ENCODE results near the gene PRELID1. TPM values are rescaled to one million over a fixed set of nuclear protein-coding genes. Genes with fewer than 3 reads are reported as not detected.

PRELID1 gene
- polyA plus RNA-seq, 1 donor = 271 TPM

GRCh38 chr5:177327539-177328522 lies 24.2 kb downstream of the PRELID1 start:
- Histone ChIP-seq H3K36me3 (ENCODE audit: control insufficient read depth, insufficient read depth, low read length) (peaks cover 39% of the 10 kb centered on the region), H3K27ac (ENCODE audit: low read length) (peak overlapping the region; percentile 16), H3K9me3 (ENCODE audit: control insufficient read depth, low read depth, low read length) (no peaks in the 10 kb centered on the region), H3K4me1 (ENCODE audit: control insufficient read depth, insufficient read depth, low read length) (peaks cover 29% of the 10 kb centered on the region), H3K4me3 (ENCODE audit: low read length) (no peak overlapping the region), H3K27me3 (ENCODE audit: control insufficient read depth, insufficient read depth, low read length) (no peaks in the 10 kb centered on the region)
- WGBS (ENCODE audit: insufficient coverage, low lambda C conversion rate) = no CpG with 5 or more reads among the region's 28 CpGs
- DNase-seq = peak in 1 of 2 donors; percentile 34

GRCh38 chr5:177328545-177329231 lies 25.1 kb downstream of the PRELID1 start:
- DNase-seq = no peak

DNA sequence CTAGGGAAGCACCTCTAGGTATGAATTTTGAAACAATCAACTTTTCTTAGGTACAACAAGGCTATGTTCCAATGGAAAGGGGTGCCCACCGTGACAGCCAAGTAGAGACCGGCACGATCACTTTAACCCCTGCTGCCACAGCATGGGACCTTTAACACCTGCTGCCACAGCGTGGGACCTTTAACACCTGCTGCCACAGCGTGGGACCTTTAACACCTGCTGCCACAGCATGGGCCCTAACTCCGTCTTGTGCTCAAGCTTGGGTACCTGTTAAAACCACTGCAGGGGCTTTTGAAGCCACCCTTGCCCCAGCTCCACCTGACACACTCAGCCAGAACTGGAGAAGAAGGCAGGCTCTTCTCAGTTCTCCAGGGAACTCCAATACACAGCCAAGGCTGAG lies 26.3 kb downstream of the PRELID1 start:
- no peak for DNase-seq
- no CpG with 5 or more reads among the region's 6 CpGs for WGBS (ENCODE audit: insufficient coverage, low lambda C conversion rate)
- Histone ChIP-seq H3K4me1 (ENCODE audit: control insufficient read depth, insufficient read depth, low read length) (peaks cover 25% of the 10 kb centered on the region), H3K4me3 (ENCODE audit: low read length) (no peak overlapping the region), H3K36me3 (ENCODE audit: control insufficient read depth, insufficient read depth, low read length) (peaks cover 60% of the 10 kb centered on the region), H3K9me3 (ENCODE audit: control insufficient read depth, low read depth, low read length) (no peaks in the 10 kb centered on the region), H3K27ac (ENCODE audit: low read length) (no peak overlapping the region), H3K27me3 (ENCODE audit: control insufficient read depth, insufficient read depth, low read length) (no peaks in the 10 kb centered on the region)

More at GRCh38 chr5:177328545-177329231, 25.1 kb downstream of the PRELID1 start:
- Histone ChIP-seq H3K9me3 (ENCODE audit: control insufficient read depth, low read depth, low read length) (no peaks in the 10 kb centered on the region), H3K27me3 (ENCODE audit: control insufficient read depth, insufficient read depth, low read length) (no peaks in the 10 kb centered on the region), H3K4me1 (ENCODE audit: control insufficient read depth, insufficient read depth, low read length) (peaks cover 29% of the 10 kb centered on the region), H3K4me3 (ENCODE audit: low read length) (no peak overlapping the region), H3K36me3 (ENCODE audit: control insufficient read depth, insufficient read depth, low read length) (peaks cover 48% of the 10 kb centered on the region), H3K27ac (ENCODE audit: low read length) (no peak overlapping the region)
- WGBS (ENCODE audit: insufficient coverage, low lambda C conversion rate) = 100% methylated on average over 1 of the region's 19 CpGs

DNA sequence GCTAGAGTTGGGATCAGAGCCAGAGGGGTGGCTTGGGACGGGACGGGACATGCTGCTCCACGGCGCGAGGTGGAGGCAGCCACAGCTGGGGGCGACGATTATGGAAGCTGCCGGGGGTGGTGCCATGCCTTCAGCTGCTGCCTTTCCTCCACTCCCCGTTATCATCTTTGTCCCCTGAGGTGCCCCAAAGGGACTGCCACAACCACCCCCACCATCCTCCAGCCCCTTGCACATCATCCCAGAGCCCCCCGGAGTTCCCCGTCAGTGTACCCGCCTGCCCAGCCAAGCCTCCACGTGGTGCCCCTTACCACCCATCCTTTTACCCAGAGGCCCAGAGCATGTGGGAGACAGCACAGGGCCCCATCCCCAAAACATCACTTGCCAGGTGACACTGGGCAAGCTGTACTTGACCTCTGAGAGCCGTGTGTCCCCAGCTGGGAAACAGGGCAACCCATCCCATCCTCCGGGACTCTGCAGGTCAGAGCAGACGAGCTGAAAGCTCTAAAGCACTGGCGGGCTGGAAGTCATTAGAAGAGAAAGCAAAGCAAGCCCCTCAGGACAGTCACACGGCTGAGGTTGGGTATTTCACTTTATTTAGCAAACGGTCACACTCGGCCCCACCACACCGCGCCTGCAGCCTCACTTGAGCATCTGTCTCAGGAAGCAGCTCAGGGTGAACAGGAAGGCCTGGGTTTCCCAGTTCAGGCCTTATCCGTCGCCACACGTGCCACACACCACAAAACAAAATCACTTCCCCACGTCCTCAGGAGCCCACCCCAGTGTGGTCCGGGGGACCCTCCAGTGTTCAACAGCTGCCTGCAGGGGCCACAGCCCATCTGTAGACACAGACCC lies 27.6 kb downstream of the PRELID1 start:
- Histone ChIP-seq H3K36me3 (ENCODE audit: control insufficient read depth, insufficient read depth, low read length) (peaks cover 73% of the 10 kb centered on the region), H3K27ac (ENCODE audit: low read length) (no peak overlapping the region), H3K4me1 (ENCODE audit: control insufficient read depth, insufficient read depth, low read length) (peaks cover 15% of the 10 kb centered on the region), H3K27me3 (ENCODE audit: control insufficient read depth, insufficient read depth, low read length) (no peaks in the 10 kb centered on the region), H3K9me3 (ENCODE audit: control insufficient read depth, low read depth, low read length) (no peaks in the 10 kb centered on the region), H3K4me3 (ENCODE audit: low read length) (no peak overlapping the region)
- WGBS (ENCODE audit: insufficient coverage, low lambda C conversion rate) = no CpG with 5 or more reads among the region's 27 CpGs
- no peak for DNase-seq

GRCh38 chr5:177332031-177332895 lies 28.7 kb downstream of the PRELID1 start:
- H3K4me1 ChIP-seq (ENCODE audit: control insufficient read depth, insufficient read depth, low read length) = peaks cover 9% of the 10 kb centered on the region
- H3K27me3 ChIP-seq (ENCODE audit: control insufficient read depth, insufficient read depth, low read length) = no peaks in the 10 kb centered on the region
- H3K27ac ChIP-seq (ENCODE audit: low read length) = no peak overlapping the region
- WGBS (ENCODE audit: insufficient coverage, low lambda C conversion rate) = 80% methylated on average over 3 of the region's 35 CpGs
- no peak for DNase-seq
- no peaks in the 10 kb centered on the region for H3K9me3 ChIP-seq (ENCODE audit: control insufficient read depth, low read depth, low read length)
- H3K36me3 ChIP-seq (ENCODE audit: control insufficient read depth, insufficient read depth, low read length) = peaks cover 83% of the 10 kb centered on the region
- no peak overlapping the region for H3K4me3 ChIP-seq (ENCODE audit: low read length)

- DNase-seq = no peak
- Histone ChIP-seq H3K27me3 (ENCODE audit: control insufficient read depth, insufficient read depth, low read length) (no peaks in the 10 kb centered on the region), H3K4me3 (ENCODE audit: low read length) (no peak overlapping the region), H3K36me3 (ENCODE audit: control insufficient read depth, insufficient read depth, low read length) (peaks cover 89% of the 10 kb centered on the region), H3K9me3 (ENCODE audit: control insufficient read depth, low read depth, low read length) (no peaks in the 10 kb centered on the region), H3K4me1 (ENCODE audit: control insufficient read depth, insufficient read depth, low read length) (peaks cover 4% of the 10 kb centered on the region), H3K27ac (ENCODE audit: low read length) (no peak overlapping the region)
- no CpG with 5 or more reads among the region's 13 CpGs for WGBS (ENCODE audit: insufficient coverage, low lambda C conversion rate)
Measured at GRCh38 chr5:177332896-177333260, 29.3 kb downstream of the PRELID1 start.

- no peak overlapping the region for H3K4me3 ChIP-seq (ENCODE audit: low read length)
- no peak overlapping the region for H3K27ac ChIP-seq (ENCODE audit: low read length)
- no peaks in the 10 kb centered on the region for H3K9me3 ChIP-seq (ENCODE audit: control insufficient read depth, low read depth, low read length)
- H3K4me1 ChIP-seq (ENCODE audit: control insufficient read depth, insufficient read depth, low read length) = no peaks in the 10 kb centered on the region
- no peak for DNase-seq
- H3K27me3 ChIP-seq (ENCODE audit: control insufficient read depth, insufficient read depth, low read length) = no peaks in the 10 kb centered on the region
- H3K36me3 ChIP-seq (ENCODE audit: control insufficient read depth, insufficient read depth, low read length) = peaks cover 93% of the 10 kb centered on the region
- no CpG with 5 or more reads among the region's 16 CpGs for WGBS (ENCODE audit: insufficient coverage, low lambda C conversion rate)
Measured at GRCh38 chr5:177333420-177334154, 30.0 kb downstream of the PRELID1 start.

DNA sequence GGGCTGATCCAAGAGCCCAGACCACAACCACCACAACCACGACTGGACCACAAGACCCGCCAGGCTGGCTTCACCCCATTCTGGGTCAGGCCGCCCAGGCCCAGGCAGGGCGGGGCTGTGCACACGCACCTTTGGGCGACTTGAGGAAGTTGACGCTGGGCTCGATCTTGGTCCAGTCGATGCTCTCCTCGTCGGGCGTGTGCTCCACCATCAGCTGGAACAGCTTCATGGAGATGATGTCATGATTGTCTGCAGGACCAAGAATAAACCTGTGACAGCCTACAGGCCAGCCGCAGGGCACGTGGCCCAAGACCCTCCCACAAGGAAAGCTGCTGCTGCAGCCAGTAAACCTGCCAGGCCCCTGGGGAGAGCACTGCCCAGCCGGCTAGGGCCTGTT lies 30.6 kb downstream of the PRELID1 start:
- Histone ChIP-seq H3K4me1 (ENCODE audit: control insufficient read depth, insufficient read depth, low read length) (no peaks in the 10 kb centered on the region), H3K27ac (ENCODE audit: low read length) (no peak overlapping the region), H3K9me3 (ENCODE audit: control insufficient read depth, low read depth, low read length) (no peaks in the 10 kb centered on the region), H3K4me3 (ENCODE audit: low read length) (no peak overlapping the region), H3K36me3 (ENCODE audit: control insufficient read depth, insufficient read depth, low read length) (peaks cover 96% of the 10 kb centered on the region), H3K27me3 (ENCODE audit: control insufficient read depth, insufficient read depth, low read length) (no peaks in the 10 kb centered on the region)
- no CpG with 5 or more reads among the region's 15 CpGs for WGBS (ENCODE audit: insufficient coverage, low lambda C conversion rate)
- DNase-seq = no peak

All from large intestine (tissue), 3 donors.